K562 (cell line): Measurements from ENCODE around the gene YPEL4. TPM values are rescaled to one million over a fixed set of nuclear protein-coding genes. Genes with fewer than 3 reads are reported as not detected.

ENCODE experiments used
- ARID1B ChIP-seq: fragments of 450-650 bp; IDR thresholded peaks from 2 replicates; pipeline ENCODE4 v1.6.1; 2016; ENCODE audit warnings: antibody characterized with exemption, mild to moderate bottlenecking, inconsistent platforms
- ATF7 ChIP-seq: fragments of 450-650 bp; IDR thresholded peaks from 2 replicates; pipeline ENCODE4 v1.7.1; 2014; ENCODE audit warnings: mild to moderate bottlenecking, moderate library complexity
- CEBPG ChIP-seq, 3 experiments: fragments of 200-800 bp in 1 of 3; sonication (Bioruptor generic) in 1 of 3; sonication (generic) in 1 of 3; formaldehyde crosslinking in 1 of 3; IDR thresholded peaks in 2 of 3; conservative IDR thresholded peaks in 1 of 3; 2 replicates each; pipeline versions ENCODE4 v1.6.1 to v1.8.0; 2016 to 2022; ENCODE audit warnings: missing compliant biosample characterization in 2 of 3, missing genetic modification characterization in 2 of 3, mild to moderate bottlenecking in 1 of 3, missing genetic modification reagents in 1 of 3
- CUX1 ChIP-seq: fragments of 200-800 bp; sonication (Bioruptor generic); IDR thresholded peaks from 2 replicates; pipeline ENCODE4 v1.6.1; 2016; ENCODE audit warnings: missing genetic modification characterization, missing compliant biosample characterization
- DLX4 ChIP-seq: fragments of 250-450 bp; sonication (Bioruptor Pico); IDR thresholded peaks from 2 replicates; pipeline ENCODE4 v1.6.1; 2021; ENCODE audit warnings: mild to moderate bottlenecking
- ELK1 ChIP-seq: sonication (generic); formaldehyde crosslinking; IDR thresholded peaks from 2 replicates; pipeline ENCODE4 v1.8.1; 2022; ENCODE audit warnings: missing genetic modification reagents
- FOXA3 ChIP-seq, 2 experiments: fragments of 450-650 bp in 1 of 2; sonication (generic) in 1 of 2; formaldehyde crosslinking; IDR thresholded peaks in 1 of 2; conservative IDR thresholded peaks in 1 of 2; 2 replicates each; pipeline versions ENCODE4 v1.4.0 to v1.8.0; 2020 to 2022; ENCODE audit warnings: mild to moderate bottlenecking in 2 of 2, missing genetic modification reagents in 1 of 2
- GATA2 ChIP-seq: sonication (generic); formaldehyde crosslinking; IDR thresholded peaks from 2 replicates; pipeline ENCODE4 v1.4.0; 2020; ENCODE audit warnings: mild to moderate bottlenecking, missing genetic modification reagents
- HNRNPL ChIP-seq: fragments of 200-400 bp; formaldehyde crosslinking; IDR thresholded peaks from 2 replicates; pipeline ENCODE4 v1.6.1; 2017; ENCODE audit warnings: low read depth, mild to moderate bottlenecking, low read length
- MEF2A ChIP-seq: IDR thresholded peaks from 2 replicates; pipeline ENCODE4 v1.6.1; 2011; ENCODE audit warnings: low read depth, mild to moderate bottlenecking, low read length, moderate library complexity; ENCODE audit not compliant: control insufficient read depth
- MITF ChIP-seq: IDR thresholded peaks from 2 replicates; pipeline ENCODE4 v1.6.1; 2014; ENCODE audit warnings: antibody characterized with exemption
- PHF20 ChIP-seq: fragments of 450-650 bp; IDR thresholded peaks from 2 replicates; pipeline ENCODE4 v1.6.1; 2018; ENCODE audit not compliant: partially characterized antibody
- PRMT5 ChIP-seq: sonication (generic); formaldehyde crosslinking; IDR thresholded peaks from 2 replicates; pipeline ENCODE4 v1.5.0; 2020; ENCODE audit warnings: missing genetic modification reagents
- XRCC3 ChIP-seq: fragments of 450-650 bp; IDR thresholded peaks from 2 replicates; pipeline ENCODE4 v1.6.1; 2017; ENCODE audit warnings: mild to moderate bottlenecking, moderate library complexity
- ZFP1 ChIP-seq: fragments of 450-650 bp; formaldehyde crosslinking; IDR thresholded peaks from 2 replicates; pipeline ENCODE4 v1.4.0; 2020; ENCODE audit warnings: mild to moderate bottlenecking, mixed read lengths
- ZNF384 ChIP-seq: IDR thresholded peaks from 2 replicates; pipeline ENCODE4 v1.6.1; 2012; ENCODE audit warnings: low read depth, low read length, improper control_type of control experiment
- ZNF644 ChIP-seq: fragments of 200-800 bp; sonication (Bioruptor generic); IDR thresholded peaks from 2 replicates; pipeline ENCODE4 v1.6.1; 2016; ENCODE audit warnings: low read depth, missing genetic modification characterization, missing compliant biosample characterization
- ZNF655 ChIP-seq: fragments of 250-450 bp; sonication (Bioruptor Pico); IDR thresholded peaks from 2 replicates; pipeline ENCODE4 v1.5.0; 2021
- polyA plus RNA-seq, 8 experiments: library from polyadenylated mRNA; depleted of rRNA in 4 of 8; stranded (reverse) in 5 of 8; unstranded in 3 of 8; fragments of >200 nt; fragmentation: Nextera tagmentation in 2 of 8; fragmentation: Illumina TruSeq in 1 of 8; extraction: Ambion mirVana in 2 of 8; extraction: Trizol in 1 of 8; gene quantifications; 2 replicates each; pipeline versions ENCODE4 v1.2.1 to v1.2.3, GENCODE V29; 2011 to 2014; ENCODE audit warnings: inconsistent platforms in 1 of 8, missing spikeins in 1 of 8
- total RNA-seq, 7 experiments: library from RNA; depleted of rRNA in 6 of 7; stranded (reverse); fragments of >200 nt in 6 of 7; fragmentation: Illumina TruSeq in 2 of 7; extraction: Trizol in 2 of 7; gene quantifications; 2 replicates each; pipeline versions ENCODE4 v1.2.1 to v1.2.3, GENCODE V29; 2011 to 2021; ENCODE audit warnings: low replicate concordance in 1 of 7

The YPEL4 gene
- total and polyA plus RNA-seq, 9 of the 15 experiments (the other 6 are each of a cell fraction or from before 2014, with no cell fraction given): 0.07 to 1.4 (median 0.40) TPM; not detected in 2

GRCh38 chr11:57667117-57667735 lies 17.5 kb upstream of the YPEL4 start (continued):
- TF ChIP-seq CEBPG (CRISPR knock-in tag; IDR thresholded peaks at IDR 0.05) (no peak), CEBPG (tag; conservative IDR thresholded peaks at IDR 0.05 in 1 of 2, IDR thresholded peaks at IDR 0.05 in 1 of 2) (peak in 1 of 2 experiments; percentile 51; a peak in 2 of 4 replicates), DLX4 (CRISPR knock-in tag) (no peak), ZFP1 (CRISPR knock-in tag) (no peak), XRCC3 (no peak), ARID1B (peak; percentile 14; the same call in 1 of the 2 replicates), CUX1 (CRISPR knock-in tag) (no peak), ATF7 (peak; percentile 100), ZNF655 (CRISPR knock-in tag) (no peak), ELK1 (CRISPR knock-in tag) (no peak), ZNF384 (peak; percentile 100), MEF2A (0 out of 2 replicates have a peak, but pooled peaks have one; percentile 9), ZNF644 (tag) (no peak), HNRNPL (no peak), FOXA3 (CRISPR knock-in tag; conservative IDR thresholded peaks at IDR 0.05 in 1 of 2, IDR thresholded peaks at IDR 0.05 in 1 of 2) (no peak), PHF20 (no peak), MITF (no peak), GATA2 (CRISPR knock-in tag) (0 out of 2 replicates have a peak, but pooled peaks have one; percentile 35), PRMT5 (no peak)
